HG03432 (cell line): ENCODE results near the gene SPATA7.

Experiments used
- ATAC-seq: cut with Tn5 transposase; IDR thresholded peaks from one replicate; pipeline ENCODE4 v1.9.1; 2021; ENCODE audit warnings: mild to moderate bottlenecking, moderate library complexity; ENCODE audit not compliant: unreplicated experiment

SPATA7 gene

DNA sequence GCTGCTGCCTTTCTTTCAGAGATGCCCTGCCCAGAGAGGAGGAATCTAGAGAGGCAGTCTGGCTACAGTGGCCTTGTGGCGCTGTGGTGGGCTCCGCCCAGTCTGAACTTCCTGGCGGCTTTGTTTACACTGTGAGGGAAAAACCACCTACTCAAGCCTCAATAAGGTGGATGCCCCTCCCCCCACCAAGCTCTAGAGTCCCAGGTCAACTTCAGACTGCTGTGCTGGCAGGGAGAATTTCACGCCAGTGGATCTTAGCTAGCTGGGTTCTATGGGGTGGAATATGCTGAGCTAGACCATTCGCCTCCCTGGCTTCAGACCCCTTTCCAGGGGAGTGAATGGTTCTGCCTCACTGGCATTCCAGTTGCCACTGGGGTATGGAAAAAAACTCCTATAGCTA, 25.6 kb downstream of the SPATA7 start:
- no peak for ATAC-seq

DNA sequence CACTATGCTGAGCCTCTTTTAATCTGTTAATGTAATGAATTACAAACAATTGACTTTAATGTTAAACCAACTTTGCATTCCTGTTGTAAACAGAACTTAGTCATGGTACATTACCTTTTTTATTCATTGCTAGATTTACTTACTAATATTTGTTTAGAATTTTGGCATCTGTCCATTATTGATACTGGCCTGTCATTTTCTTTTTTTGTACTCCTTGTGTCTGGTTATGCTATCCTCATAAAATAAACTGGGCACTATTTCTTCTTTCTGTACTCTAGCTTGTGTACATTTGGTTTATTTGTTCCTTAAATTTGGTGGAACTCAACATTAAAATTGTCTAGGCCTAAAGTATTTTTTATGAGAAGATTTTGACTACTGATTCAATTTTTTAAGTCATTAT, 32.1 kb downstream of the SPATA7 start:
- ATAC-seq = no peak

DNA sequence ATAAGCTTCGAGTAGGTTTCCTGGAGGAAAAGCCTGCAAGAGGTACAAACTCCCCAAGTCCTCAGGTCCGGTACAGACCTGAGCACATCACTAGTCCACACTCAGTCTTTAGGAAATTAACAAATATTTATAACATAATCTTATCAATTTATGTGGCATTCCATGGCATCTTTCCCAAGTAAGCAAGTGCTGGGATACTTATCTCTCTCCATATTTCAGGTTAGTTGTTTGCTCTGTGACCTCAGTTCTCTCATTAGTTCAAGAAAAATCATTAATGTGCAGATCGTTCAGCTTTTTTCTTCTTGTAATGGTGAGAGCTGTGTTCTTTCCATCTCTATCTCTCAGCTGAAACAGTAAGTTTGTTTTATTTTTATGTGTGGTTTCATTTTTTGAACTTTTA, 34.7 kb downstream of the SPATA7 start:
- ATAC-seq = no peak

DNA sequence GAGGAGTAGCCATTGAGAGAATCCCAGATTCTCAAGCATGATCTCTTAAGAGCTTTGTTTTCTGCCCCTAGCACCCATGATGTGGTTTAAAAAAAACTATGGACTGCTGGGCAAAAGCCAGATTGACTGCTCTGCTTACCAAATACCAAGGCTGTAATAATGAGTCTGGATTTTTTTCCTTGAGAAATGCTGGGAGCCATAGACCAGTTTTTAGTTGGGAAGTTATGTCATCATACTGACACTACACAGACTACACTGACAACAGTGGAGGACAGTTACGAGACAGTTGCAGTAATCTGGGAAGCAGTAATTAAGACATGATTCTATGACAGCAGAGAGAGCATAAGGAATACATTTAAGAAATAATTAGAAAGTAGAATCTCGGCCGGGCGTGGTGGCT, 35.8 kb downstream of the SPATA7 start:
- no peak for ATAC-seq

- ATAC-seq = no peak
These were observed 36.6 kb downstream of the SPATA7 start for GRCh38 chr14:88422047-88422446.

DNA sequence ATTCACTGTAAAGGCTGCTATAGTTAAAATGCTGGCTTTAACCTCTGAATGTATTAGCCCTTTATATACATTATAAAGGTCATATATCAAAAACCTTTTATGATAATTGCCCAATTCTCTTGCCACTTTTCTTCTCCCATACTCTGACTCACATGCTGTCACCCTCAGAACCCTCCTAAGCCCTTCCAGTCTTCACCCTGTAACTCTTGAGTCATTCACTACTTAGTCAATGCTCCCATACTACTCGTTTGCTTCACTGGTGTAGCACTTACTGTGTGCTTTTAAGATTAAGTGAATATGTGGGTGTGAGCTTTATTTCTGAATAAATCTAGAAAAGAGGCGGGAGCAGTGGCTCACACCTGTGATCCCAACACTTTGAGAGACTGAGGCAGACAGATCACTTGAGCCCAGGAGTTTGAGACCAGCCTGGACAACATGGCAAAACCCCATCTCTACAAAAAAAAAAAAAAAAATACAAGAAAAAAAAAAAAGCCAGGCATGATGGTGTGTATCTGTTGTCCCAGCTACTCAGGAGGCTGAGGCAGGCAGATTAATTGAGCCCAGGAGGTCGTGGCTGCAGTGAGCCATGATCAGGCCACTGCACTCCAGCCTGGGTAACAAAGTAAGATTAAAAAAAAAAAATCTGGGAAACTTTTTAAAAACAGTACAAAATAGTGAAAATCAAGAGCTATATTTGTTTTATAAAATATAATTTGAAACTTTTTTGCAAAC, 37.6 kb downstream of the SPATA7 start:
- no peak for ATAC-seq

DNA sequence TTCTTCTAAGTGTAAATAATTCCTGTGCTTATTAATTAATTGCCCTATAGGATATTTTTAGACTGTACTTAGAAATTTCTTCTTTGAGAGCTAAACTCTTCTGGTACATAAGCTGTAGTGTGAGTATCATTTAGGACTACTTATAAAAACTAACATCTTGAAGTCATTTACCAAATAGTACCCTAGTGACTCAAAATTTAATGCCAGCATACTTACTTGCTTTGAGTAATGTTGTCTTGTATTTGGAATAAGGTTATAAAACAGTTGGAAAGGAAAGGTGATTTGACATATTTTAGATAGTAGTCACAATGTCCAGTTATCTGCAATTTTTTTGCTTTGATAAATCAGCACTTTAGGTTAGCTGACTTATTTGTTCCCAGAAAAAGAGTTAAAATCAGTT, 39.1 kb downstream of the SPATA7 start:
- ATAC-seq = no peak

DNA sequence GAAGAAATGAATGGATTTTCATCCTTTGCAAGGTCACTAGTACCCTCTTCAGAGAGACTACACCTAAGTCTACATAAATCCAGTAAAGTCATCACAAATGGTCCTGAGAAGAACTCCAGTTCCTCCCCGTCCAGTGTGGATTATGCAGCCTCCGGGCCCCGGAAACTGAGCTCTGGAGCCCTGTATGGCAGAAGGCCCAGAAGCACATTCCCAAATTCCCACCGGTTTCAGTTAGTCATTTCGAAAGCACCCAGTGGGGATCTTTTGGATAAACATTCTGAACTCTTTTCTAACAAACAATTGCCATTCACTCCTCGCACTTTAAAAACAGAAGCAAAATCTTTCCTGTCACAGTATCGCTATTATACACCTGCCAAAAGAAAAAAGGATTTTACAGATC, 40.8 kb downstream of the SPATA7 start:
- no peak for ATAC-seq

DNA sequence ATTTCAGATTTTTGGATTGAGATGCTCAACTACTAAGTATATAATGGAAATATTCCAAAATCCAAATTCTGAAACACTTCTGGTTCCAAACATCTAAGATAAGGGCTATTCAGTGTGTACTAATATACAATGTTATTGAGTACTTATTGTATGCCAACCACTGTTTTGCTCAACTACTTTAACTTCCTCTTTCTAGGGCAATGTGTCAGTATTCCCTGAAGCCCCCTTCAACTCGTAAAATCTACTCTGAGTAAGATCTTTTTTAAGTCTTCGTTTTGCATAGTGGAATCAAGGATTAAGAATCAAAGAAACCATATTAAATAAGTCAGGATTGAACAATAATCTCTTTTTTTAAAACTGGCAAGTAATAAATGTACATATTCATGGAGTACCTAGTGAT, 45.5 kb downstream of the SPATA7 start:
- ATAC-seq = no peak

GRCh38 chr14:88437658-88438057, 52.2 kb downstream of the SPATA7 start:
- ATAC-seq = no peak

GRCh38 chr14:88439088-88439487, 53.6 kb downstream of the SPATA7 start:
- no peak for ATAC-seq

DNA sequence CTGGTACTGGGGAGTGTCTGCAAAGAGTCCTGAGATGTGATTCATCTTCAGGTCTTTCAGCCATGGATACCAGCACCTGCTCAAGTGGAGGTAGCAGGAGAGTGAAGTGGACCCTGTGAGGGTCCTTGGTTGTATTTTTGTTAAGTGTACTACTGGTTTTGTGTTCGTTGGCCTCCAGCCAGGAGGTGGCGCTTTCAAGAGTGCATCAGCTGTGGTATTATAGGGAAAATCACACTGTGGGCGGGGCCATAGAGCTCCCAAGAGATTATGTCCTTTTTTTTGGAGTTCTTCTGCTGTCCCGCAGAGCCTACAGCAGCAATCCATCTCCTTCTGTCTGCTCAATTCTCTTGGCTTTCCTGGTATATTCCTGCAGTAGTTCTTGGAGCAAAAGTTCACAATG, 66.8 kb downstream of the SPATA7 start:
- no peak for ATAC-seq

- no peak for ATAC-seq
These were observed 69.4 kb downstream of the SPATA7 start for GRCh38 chr14:88454886-88455285.

- ATAC-seq = no peak
These were observed 77.9 kb downstream of the SPATA7 start for GRCh38 chr14:88463318-88463717.

DNA sequence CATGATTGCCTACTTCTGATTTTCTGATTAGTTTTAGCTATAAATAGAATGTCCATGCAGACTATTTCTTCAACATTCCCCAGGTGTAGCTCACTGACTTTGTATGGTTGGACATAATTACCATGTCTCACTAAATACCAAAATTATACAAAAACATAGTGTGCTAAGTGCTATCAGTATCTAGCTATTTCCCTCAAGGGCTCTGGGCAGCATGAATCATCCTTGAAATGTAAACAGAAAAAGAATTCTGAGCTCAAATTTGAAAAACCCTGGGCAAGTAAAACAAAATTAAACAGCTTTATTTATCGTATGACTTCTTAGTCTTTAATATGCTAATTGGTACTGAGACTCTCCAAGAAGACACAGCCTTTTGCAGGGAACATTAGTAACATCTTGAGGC, 82.9 kb downstream of the SPATA7 start:
- ATAC-seq = no peak

GRCh38 chr14:88470542-88471440, 85.3 kb downstream of the SPATA7 start:
- ATAC-seq = no peak

GRCh38 chr14:88473791-88474190, 88.3 kb downstream of the SPATA7 start:
- ATAC-seq = no peak

DNA sequence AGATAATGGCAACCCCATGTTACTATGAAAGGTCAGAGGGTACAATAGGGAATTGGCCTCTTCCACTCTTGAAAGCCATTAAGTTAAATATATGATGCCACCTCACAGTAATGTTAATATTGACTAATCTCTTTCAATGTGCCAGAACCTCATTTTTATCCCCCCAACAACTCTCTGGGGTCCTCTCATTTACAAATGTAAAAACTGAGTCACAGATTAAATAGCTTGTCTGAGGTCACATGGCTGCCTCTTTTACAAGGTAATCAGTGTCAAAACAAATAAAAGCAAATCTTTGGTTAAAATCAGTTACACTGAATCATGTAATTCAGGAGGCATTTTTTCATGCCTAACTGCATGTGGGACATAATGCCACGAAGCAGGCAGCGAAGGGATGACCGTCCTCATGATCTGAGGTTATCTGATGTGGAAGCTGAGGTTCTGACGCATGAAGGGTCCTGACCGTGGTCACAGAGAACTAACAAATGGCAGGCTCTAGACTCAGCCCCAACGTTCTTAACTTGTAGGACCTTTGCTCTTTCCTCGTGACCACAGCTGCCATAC, 90.8 kb downstream of the SPATA7 start:
- ATAC-seq = no peak

GRCh38 chr14:88476825-88477224, 91.4 kb downstream of the SPATA7 start:
- ATAC-seq = no peak

DNA sequence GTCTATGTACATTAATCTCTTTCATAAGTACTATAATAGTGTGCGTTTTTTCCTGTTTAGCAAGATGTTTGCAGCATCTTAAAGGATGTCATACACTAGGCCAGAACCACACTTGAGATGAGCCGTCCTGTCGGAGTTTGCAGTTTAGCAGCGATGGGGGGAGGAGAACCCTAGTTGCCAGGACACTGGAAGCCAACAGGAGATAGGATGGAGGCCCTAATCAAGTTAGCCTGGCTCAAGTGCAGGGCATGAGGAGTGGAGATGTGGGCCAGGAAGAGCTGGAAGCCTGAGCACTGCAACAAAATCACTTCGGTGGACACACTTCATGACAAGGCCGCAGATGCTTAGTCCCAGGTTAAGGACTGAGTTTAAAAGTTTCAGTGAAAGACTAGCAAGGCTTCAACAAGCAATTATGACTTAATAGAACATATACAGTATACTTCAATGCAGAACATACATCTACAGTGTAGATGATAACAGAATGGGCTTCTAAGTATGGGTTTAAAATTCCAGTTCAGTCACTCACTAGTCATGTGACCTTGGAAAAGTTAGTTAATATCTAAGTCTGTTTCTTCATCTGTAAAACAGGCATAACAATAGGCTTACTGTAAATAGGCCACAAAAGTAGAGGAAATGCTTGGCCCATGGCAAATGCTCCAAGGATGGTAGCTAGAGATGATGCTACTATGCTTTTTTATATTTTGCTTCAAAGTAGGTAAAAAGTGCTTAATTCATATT, 92.2 kb downstream of the SPATA7 start:
- no peak for ATAC-seq

- no peak for ATAC-seq
These were observed 93.5 kb downstream of the SPATA7 start for GRCh38 chr14:88478931-88479330.
